ENCODE measurements around the gene SCYGR7. TPM values are rescaled to one million over a fixed set of nuclear protein-coding genes. Genes with fewer than 3 reads are reported as not detected.

The SCYGR7 gene
- total and polyA plus RNA-seq, 2 of the 13 experiments (the other 11 are each of a cell fraction or from before 2014, with no cell fraction given), result not detected

- TF ChIP-seq USF2 (IDR thresholded peaks at IDR 0.05; ENCODE audit: low read depth, low read length) (no peak), USF2 (CRISPR knock-in tag; IDR thresholded peaks at IDR 0.05; ENCODE audit: borderline replicate concordance) (no peak), RBFOX2 (IDR thresholded peaks at IDR 0.05; ENCODE audit: low read depth, low read length) (no peak), ZNF501 (CRISPR knock-in tag; IDR thresholded peaks at IDR 0.05) (peak; percentile 67), ZKSCAN1 (IDR thresholded peaks at IDR 0.05; ENCODE audit: low read length) (no peak), ZNF552 (CRISPR knock-in tag; IDR thresholded peaks at IDR 0.05; ENCODE audit: borderline replicate concordance) (no peak), ZNF770 (CRISPR knock-in tag; IDR thresholded peaks at IDR 0.05) (no peak), PHF21A (CRISPR knock-in tag; IDR thresholded peaks at IDR 0.05) (no peak), ZFP91 (CRISPR knock-in tag; IDR thresholded peaks at IDR 0.05; ENCODE audit: borderline replicate concordance) (peak; percentile 62; the same call in 1 of the 2 replicates), MLX (CRISPR knock-in tag; IDR thresholded peaks at IDR 0.05) (0 out of 2 replicates have a peak, but pooled peaks have one; percentile 42), CAMTA2 (CRISPR knock-in tag; IDR thresholded peaks at IDR 0.05; ENCODE audit: borderline replicate concordance) (no peak), PITX1 (CRISPR knock-in tag; IDR thresholded peaks at IDR 0.05) (no peak; the same call in 1 of the 2 replicates), GMEB2 (CRISPR knock-in tag; IDR thresholded peaks at IDR 0.05; ENCODE audit: low read depth) (no peak), GATAD1 (CRISPR knock-in tag; IDR thresholded peaks at IDR 0.05) (0 out of 2 replicates have a peak, but pooled peaks have one; percentile 51), ELK4 (CRISPR knock-in tag; IDR thresholded peaks at IDR 0.05; ENCODE audit: borderline replicate concordance) (no peak), RFX1 (IDR thresholded peaks at IDR 0.05) (no peak), POLR2AphosphoS5 (IDR thresholded peaks at IDR 0.05; ENCODE audit: low read depth, low read length) (no peak), RFX3 (CRISPR knock-in tag; IDR thresholded peaks at IDR 0.05) (no peak), PLRG1 (conservative IDR thresholded peaks at IDR 0.05) (no peak), SMARCC2 (IDR thresholded peaks at IDR 0.05) (no peak), MED8 (CRISPR knock-in tag; IDR thresholded peaks at IDR 0.05; ENCODE audit: insufficient replicate concordance) (no peak), ZFP36L1 (CRISPR knock-in tag; IDR thresholded peaks at IDR 0.05) (no peak)
Observed at GRCh38 chr2:227766373-227766883, 38.3 kb downstream of the SCYGR7 start (continued).
